HepG2 (cell line): ENCODE results near the gene GRHPR. TPM values are rescaled to one million over a fixed set of nuclear protein-coding genes. Genes with fewer than 3 reads are reported as not detected.

Experiments
- ARNTL ChIP-seq: sonication (generic); formaldehyde crosslinking; IDR thresholded peaks from 2 replicates; pipeline ENCODE4 v1.4.0; 2020; ENCODE audit warnings: mild to moderate bottlenecking, missing genetic modification reagents
- CTCF ChIP-seq: sonication (generic); formaldehyde crosslinking; IDR thresholded peaks from 2 replicates; pipeline ENCODE4 v1.5.0; 2020; ENCODE audit warnings: mild to moderate bottlenecking, missing genetic modification reagents, moderate library complexity
- ETV5 ChIP-seq: IDR thresholded peaks from 2 replicates; pipeline ENCODE4 v1.6.1; 2018; ENCODE audit warnings: missing biosample characterization, missing genetic modification reagents, inconsistent platforms, borderline replicate concordance
- FOSL2 ChIP-seq: sonication (generic); formaldehyde crosslinking; IDR thresholded peaks from 2 replicates; pipeline ENCODE4 v1.4.0; 2020; ENCODE audit warnings: missing genetic modification reagents
- FOXP4 ChIP-seq: sonication (generic); formaldehyde crosslinking; IDR thresholded peaks from 2 replicates; pipeline ENCODE4 v1.4.0; 2020; ENCODE audit warnings: missing genetic modification reagents
- GABPB1 ChIP-seq: IDR thresholded peaks from 2 replicates; pipeline ENCODE4 v1.6.1; 2016; ENCODE audit warnings: mild to moderate bottlenecking, missing genetic modification reagents, moderate library complexity, missing compliant biosample characterization
- HNF4A ChIP-seq: sonication (generic); formaldehyde crosslinking; IDR thresholded peaks from 2 replicates; pipeline ENCODE4 v1.4.0; 2020; ENCODE audit warnings: missing genetic modification reagents
- KLF6 ChIP-seq: IDR thresholded peaks from 2 replicates; pipeline ENCODE4 v1.8.0; 2016; ENCODE audit warnings: missing biosample characterization, missing genetic modification reagents
- MYC ChIP-seq: sonication (generic); formaldehyde crosslinking; IDR thresholded peaks from 2 replicates; pipeline ENCODE4 v1.9.0; 2021; ENCODE audit warnings: missing genetic modification reagents, borderline replicate concordance
- PPARG ChIP-seq: conservative IDR thresholded peaks from 2 replicates; pipeline ENCODE4 v1.6.1; 2016; ENCODE audit warnings: missing biosample characterization, missing genetic modification reagents
- RXRA ChIP-seq: sonication (generic); formaldehyde crosslinking; IDR thresholded peaks from 2 replicates; pipeline ENCODE4 v1.5.1; 2020; ENCODE audit warnings: missing genetic modification reagents
- SALL1 ChIP-seq: sonication (generic); formaldehyde crosslinking; IDR thresholded peaks from 2 replicates; pipeline ENCODE4 v1.8.0; 2022; ENCODE audit warnings: mild to moderate bottlenecking, missing genetic modification reagents
- XBP1 ChIP-seq: sonication (generic); formaldehyde crosslinking; IDR thresholded peaks from 2 replicates; pipeline ENCODE4 v1.5.0; 2020; ENCODE audit warnings: missing genetic modification reagents
- ZMYM3 ChIP-seq: sonication (generic); formaldehyde crosslinking; IDR thresholded peaks from 2 replicates; pipeline ENCODE4 v1.5.1; 2020; ENCODE audit warnings: mild to moderate bottlenecking, missing genetic modification reagents
- ZNF317 ChIP-seq: sonication (generic); formaldehyde crosslinking; IDR thresholded peaks from 2 replicates; pipeline ENCODE4 v1.5.0; 2020; ENCODE audit warnings: mild to moderate bottlenecking, missing genetic modification reagents
- ZNF770 ChIP-seq: sonication (generic); formaldehyde crosslinking; IDR thresholded peaks from 2 replicates; pipeline ENCODE4 v1.5.0; 2020; ENCODE audit warnings: mild to moderate bottlenecking, missing genetic modification reagents
- ZNF776 ChIP-seq: sonication (generic); formaldehyde crosslinking; IDR thresholded peaks from 2 replicates; pipeline ENCODE4 v1.4.0; 2020; ENCODE audit warnings: mild to moderate bottlenecking, missing genetic modification reagents
- ZSCAN25 ChIP-seq: sonication (generic); formaldehyde crosslinking; IDR thresholded peaks from 2 replicates; pipeline ENCODE4 v1.8.0; 2022; ENCODE audit warnings: mild to moderate bottlenecking, missing genetic modification reagents
- polyA plus RNA-seq, 8 experiments: library from polyadenylated mRNA; depleted of rRNA in 3 of 8; stranded (reverse) in 7 of 8; unstranded in 1 of 8; fragments of >200 nt; fragmentation: Illumina TruSeq in 4 of 8; extraction: Trizol in 4 of 8; gene quantifications; 2 replicates each; pipeline versions ENCODE4 v1.2.1 to v1.2.3, GENCODE V29; 2011 to 2016; ENCODE audit warnings: low read depth in 4 of 8, missing spikeins in 1 of 8, mixed read lengths in 1 of 8; ENCODE audit not compliant: insufficient read depth in 1 of 8
- total RNA-seq, 5 experiments: library from RNA; depleted of rRNA; stranded (reverse); fragments of >200 nt; fragmentation: Illumina TruSeq; extraction: Trizol; gene quantifications; 2 replicates each; pipeline ENCODE4 v1.2.3, GENCODE V29; 2016; ENCODE audit warnings: low read depth in 1 of 5
- TF ChIP-seq, protein P1 (sequence below): IDR thresholded peaks from 2 replicates; pipeline ENCODE4 v1.6.1; 2016; ENCODE audit warnings: mild to moderate bottlenecking
- TF ChIP-seq, protein P2 (sequence below): sonication (generic); formaldehyde crosslinking; IDR thresholded peaks from 2 replicates; pipeline ENCODE4 v1.8.0; 2022; ENCODE audit warnings: missing genetic modification reagents, mild to moderate bottlenecking, borderline replicate concordance

Gene GRHPR
- total and polyA plus RNA-seq, 2 of the 13 experiments (the other 11 are each of a cell fraction or from before 2014, with no cell fraction given): 113 to 115 TPM

- peak; percentile 41 for TF ChIP-seq SALL1
- peak; percentile 66 for TF ChIP-seq ZMYM3 (CRISPR knock-in tag)
- TF ChIP-seq HNF4A (CRISPR knock-in tag): peak; percentile 74; the same call in 1 of the 2 replicates
- peak; percentile 24; the same call in 1 of the 2 replicates for TF ChIP-seq MYC (CRISPR knock-in tag)
- 0 out of 2 replicates have a peak, but pooled peaks have one; percentile 44 for TF ChIP-seq ZSCAN25 (CRISPR knock-in tag)
- TF ChIP-seq XBP1: no peak
- TF ChIP-seq GABPB1 (CRISPR knock-in tag): 0 out of 2 replicates have a peak, but pooled peaks have one; percentile 15
- 0 out of 2 replicates have a peak, but pooled peaks have one; percentile 18 for TF ChIP-seq ZNF776 (CRISPR knock-in tag)
- TF ChIP-seq FOXP4 (CRISPR knock-in tag): no peak
- 0 out of 2 replicates have a peak, but pooled peaks have one; percentile 9 for TF ChIP-seq ETV5 (CRISPR knock-in tag)
- TF ChIP-seq RXRA (CRISPR knock-in tag): peak; percentile 36
- TF ChIP-seq ZNF770 (CRISPR knock-in tag): peak; percentile 55; the same call in 1 of the 2 replicates
- TF ChIP-seq, protein P1, sequence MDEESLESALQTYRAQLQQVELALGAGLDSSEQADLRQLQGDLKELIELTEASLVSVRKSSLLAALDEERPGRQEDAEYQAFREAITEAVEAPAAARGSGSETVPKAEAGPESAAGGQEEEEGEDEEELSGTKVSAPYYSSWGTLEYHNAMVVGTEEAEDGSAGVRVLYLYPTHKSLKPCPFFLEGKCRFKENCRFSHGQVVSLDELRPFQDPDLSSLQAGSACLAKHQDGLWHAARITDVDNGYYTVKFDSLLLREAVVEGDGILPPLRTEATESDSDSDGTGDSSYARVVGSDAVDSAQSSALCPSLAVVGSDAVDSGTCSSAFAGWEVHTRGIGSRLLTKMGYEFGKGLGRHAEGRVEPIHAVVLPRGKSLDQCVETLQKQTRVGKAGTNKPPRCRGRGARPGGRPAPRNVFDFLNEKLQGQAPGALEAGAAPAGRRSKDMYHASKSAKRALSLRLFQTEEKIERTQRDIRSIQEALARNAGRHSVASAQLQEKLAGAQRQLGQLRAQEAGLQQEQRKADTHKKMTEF (CRISPR knock-in tag): peak; percentile 38; the same call in 1 of the 2 replicates
- TF ChIP-seq CTCF (CRISPR knock-in tag): peak; percentile 83
- 0 out of 2 replicates have a peak, but pooled peaks have one; percentile 29 for TF ChIP-seq ZNF317 (CRISPR knock-in tag)
- TF ChIP-seq, protein P2, sequence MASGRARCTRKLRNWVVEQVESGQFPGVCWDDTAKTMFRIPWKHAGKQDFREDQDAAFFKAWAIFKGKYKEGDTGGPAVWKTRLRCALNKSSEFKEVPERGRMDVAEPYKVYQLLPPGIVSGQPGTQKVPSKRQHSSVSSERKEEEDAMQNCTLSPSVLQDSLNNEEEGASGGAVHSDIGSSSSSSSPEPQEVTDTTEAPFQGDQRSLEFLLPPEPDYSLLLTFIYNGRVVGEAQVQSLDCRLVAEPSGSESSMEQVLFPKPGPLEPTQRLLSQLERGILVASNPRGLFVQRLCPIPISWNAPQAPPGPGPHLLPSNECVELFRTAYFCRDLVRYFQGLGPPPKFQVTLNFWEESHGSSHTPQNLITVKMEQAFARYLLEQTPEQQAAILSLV (CRISPR knock-in tag): peak; percentile 9; the same call in 1 of the 2 replicates
- TF ChIP-seq KLF6: no peak
- no peak for TF ChIP-seq PPARG (CRISPR knock-in tag)
- no peak for TF ChIP-seq ARNTL (CRISPR knock-in tag)
- TF ChIP-seq FOSL2: 0 out of 2 replicates have a peak, but pooled peaks have one; percentile 4
Measured at GRCh38 chr9:37410969-37411785, 11.3 kb upstream of the GRHPR start (continued).
